HG03103 (cell line): Measurements from ENCODE around the gene TMEM51.
"Not testable (repeated sequence)": the region's sequence is repeated elsewhere in the genome, so short reads cannot be mapped to it uniquely, and the experiment has no call there.

Experiments used
- ATAC-seq: cut with Tn5 transposase; IDR thresholded peaks from one replicate; pipeline ENCODE4 v1.9.1; 2021; ENCODE audit warnings: low read depth; ENCODE audit not compliant: unreplicated experiment

TMEM51 gene

GRCh38 chr1:15125101-15125745 is 28.3 kb upstream of the TMEM51 start:
- ATAC-seq = no peak

GRCh38 chr1:15128077-15128476 is 25.5 kb upstream of the TMEM51 start:
- ATAC-seq = no peak

DNA sequence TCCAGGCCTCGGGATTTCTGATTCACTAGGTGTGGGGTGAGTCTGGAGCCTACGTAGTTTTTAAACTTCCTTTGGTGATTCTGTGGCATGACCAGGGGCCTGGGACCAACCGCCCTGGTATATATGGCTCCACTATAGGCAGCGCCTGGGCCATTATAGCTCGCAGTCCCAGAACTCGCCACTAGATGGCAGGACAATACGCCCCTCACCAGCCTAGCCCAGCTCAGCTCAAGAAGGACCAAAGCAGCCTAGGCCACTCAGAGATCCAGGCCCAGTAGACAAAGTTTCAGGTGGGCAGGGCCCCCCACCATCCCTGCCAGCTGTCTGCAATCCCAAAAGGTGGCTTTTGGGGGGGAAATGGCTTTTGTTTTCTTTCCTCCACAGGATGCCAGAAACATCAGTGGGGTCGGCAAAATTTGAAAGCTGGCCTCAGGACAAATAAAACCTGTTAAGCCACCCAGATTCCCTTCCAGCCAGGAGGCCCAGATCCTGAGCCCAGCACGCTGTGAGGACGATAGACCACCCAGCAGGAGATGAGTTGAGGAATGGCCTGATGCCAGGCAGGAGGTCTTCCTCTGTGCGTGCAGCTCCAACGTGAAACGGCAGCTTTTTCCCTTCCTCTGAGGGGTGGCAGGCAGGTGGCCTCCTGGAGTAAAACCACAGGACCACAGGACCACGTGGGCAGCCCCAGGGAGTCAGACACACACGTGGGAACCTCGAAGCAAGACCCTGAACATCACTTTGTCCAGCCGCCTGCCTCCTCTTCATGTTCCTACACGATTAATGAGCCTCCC is 24.8 kb upstream of the TMEM51 start:
- peak; percentile 58 for ATAC-seq

DNA sequence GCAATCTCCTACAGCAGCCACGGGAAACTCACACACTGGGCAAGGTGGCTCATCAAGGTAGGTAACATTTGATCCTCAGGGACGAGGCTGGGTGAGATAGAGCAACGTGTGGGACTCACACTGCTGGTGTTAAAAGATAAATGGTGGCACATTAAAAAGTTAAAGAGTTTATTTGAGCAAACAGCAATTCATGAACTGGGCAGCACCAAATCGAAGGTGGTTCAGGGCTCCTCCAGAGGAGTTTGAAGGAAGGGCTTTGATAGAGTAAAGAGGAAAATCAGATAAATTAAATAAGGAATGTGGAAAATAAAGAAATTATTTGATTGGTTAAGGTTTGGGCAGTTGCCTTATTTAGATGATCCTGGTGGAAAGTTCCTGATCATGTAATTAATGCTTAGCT is 23.6 kb upstream of the TMEM51 start:
- no peak for ATAC-seq

GRCh38 chr1:15130607-15131006 is 22.9 kb upstream of the TMEM51 start:
- ATAC-seq = no peak

DNA sequence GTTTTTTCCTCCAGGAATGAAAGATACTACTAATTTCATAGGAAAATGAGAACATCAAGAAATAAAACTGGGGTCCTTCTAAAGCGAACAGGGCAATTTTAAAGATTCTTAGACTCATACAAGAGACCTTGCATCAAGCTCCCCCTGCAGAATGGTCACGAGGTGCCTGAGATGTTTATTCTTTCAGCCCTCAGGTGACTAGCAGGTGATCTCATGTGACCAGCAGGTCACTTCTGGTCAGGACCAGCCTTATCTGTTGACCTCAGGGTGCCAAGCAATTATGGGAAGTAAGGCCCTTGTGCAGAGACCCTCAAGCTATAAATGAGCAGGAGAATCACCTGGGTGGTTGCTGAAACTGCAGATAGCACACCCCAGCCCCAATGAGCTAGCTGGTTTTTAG is 20.6 kb upstream of the TMEM51 start:
- ATAC-seq = no peak

GRCh38 chr1:15134285-15134684 is 19.3 kb upstream of the TMEM51 start:
- ATAC-seq = no peak

DNA sequence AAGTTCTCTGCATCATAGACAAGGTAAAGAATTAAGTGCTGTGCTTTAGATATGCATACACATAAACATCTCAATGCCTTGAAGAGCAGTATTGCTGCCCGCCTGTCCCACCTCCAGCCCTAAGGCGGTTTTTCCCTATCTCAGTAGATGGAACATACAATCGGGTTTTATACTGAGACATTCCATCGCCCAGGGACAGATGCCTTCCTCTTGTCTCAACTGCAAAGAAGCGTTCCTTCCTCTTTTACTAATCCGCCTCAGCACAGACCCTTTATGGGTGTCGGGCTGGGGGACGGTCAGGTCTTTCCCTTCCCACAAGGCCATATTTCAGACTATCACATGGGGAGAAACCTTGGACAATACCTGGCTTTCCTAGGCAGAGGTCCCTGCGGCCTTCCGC is 17.9 kb upstream of the TMEM51 start:
- ATAC-seq = not testable (repeated sequence)

GRCh38 chr1:15137809-15138208 is 15.7 kb upstream of the TMEM51 start:
- no peak for ATAC-seq

DNA sequence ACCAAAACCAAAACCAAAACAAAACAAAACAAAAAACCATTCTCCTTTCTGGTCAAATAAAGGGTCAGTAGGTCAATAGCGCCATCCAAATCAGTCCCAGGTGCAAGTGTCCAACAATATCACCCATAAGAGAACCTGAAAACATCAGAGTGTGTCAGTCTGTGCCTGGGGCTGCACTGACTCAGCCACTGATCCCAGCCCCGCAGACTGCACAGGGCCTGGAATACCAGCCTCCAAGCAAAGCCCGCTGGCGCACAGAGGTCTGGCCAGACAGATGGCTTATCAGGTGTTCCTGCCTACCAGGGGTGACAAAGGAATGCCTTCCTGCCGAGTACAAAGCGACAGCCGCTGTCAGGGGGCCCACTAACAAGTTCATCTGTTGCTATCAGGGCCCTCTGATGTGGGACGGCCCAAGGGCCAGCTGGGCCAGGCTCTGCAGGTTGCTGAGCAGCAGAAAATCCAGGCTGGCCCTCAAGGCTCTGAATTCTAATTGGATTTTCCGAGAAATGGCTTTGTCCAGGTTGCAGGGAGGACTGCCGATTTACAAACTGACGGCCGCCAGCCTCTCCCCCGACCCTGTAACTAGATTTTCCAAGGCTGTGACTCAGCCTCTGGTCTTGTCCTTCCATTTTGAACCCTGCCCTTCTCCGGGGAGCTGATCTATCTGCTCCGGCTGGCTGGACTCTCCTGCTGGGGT is 13.7 kb upstream of the TMEM51 start:
- ATAC-seq = no peak

- ATAC-seq = no peak
Measured at GRCh38 chr1:15141935-15142539, 11.5 kb upstream of the TMEM51 start.

GRCh38 chr1:15145327-15145726 is 8.2 kb upstream of the TMEM51 start:
- ATAC-seq = no peak

DNA sequence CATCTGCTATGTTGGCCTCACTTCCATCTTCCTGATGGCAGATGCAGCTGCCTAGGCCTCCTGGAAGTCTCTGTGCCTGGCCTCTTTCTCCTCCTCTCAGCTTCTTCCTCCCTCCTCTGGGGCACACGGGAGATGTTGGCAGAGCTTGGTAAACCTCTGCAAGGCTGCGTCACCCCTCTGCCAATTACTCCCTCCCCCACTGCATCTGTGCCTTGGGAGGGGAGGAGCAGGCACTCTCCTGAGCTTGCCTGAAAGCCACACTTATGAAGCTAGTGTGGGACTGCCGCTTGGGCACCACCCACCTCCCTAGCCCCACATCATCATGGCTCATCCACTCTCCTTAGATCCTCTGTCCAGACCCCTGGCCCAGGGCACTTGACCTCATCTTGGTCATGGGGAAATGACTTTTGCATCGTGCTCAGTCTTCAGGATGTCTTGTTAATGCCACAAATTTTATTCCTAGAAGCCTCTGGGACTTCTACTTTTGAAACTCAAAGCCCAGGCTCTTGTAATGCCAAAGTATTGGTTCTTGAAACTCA is 7.3 kb upstream of the TMEM51 start:
- no peak for ATAC-seq

- ATAC-seq = no peak
Measured at GRCh38 chr1:15146971-15147376, 6.6 kb upstream of the TMEM51 start.

GRCh38 chr1:15148004-15148403 is 5.5 kb upstream of the TMEM51 start:
- no peak for ATAC-seq

GRCh38 chr1:15148475-15148874 is 5.1 kb upstream of the TMEM51 start:
- no peak for ATAC-seq

- no peak for ATAC-seq
Measured at GRCh38 chr1:15148941-15149340, 4.6 kb upstream of the TMEM51 start.

GRCh38 chr1:15150376-15150775 is 3.2 kb upstream of the TMEM51 start:
- ATAC-seq = no peak

GRCh38 chr1:15151377-15151806 is 2.2 kb upstream of the TMEM51 start:
- no peak for ATAC-seq

DNA sequence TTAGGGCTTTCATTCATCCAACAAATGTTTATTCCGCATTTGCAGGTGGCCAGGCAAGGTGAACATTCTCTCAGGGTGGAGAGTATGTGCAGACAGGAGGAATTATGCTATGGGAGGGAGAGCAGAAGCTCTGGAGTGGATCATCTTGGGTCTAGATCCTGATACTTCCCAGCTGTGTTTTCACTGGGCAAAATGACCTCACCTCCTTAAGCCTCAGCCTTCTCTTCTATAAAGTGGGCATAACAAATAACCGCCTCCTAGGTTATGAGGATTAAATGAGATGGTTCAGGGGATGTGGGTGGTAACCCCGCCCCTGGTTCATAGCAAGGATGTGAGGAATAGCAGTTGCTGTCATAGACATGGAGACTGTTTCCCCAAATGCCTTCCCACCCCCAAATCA is 1.7 kb upstream of the TMEM51 start:
- no peak for ATAC-seq
